Natural killer cell (primary cell): ENCODE results near the gene ATP10A. TPM values are rescaled to one million over a fixed set of nuclear protein-coding genes. Genes with fewer than 3 reads are reported as not detected.

ENCODE experiments used
- ATAC-seq, 3 donors: fragments of 150-1000 bp in 2 of 3; fragments of 200-7000 bp in 1 of 3; cut with Tn5 transposase; 1 replicate in 1 of 3; 2 replicates in 2 of 3; pipeline ENCODE4 v1.10.0; 2021; ENCODE audit warnings: mild to moderate bottlenecking in 2 of 3, moderate library complexity in 2 of 3
- DNase-seq, 2 donors: peaks; one replicate each; pipeline versions ENCODE4 v3.0.0 to v3.0.0-alpha.2; 2013 to 2021; ENCODE audit warnings: mixed read lengths in 1 of 2
- H3K27ac ChIP-seq: one replicate; pipeline ENCODE4 v1.5.1; 2013; ENCODE audit warnings: mild to moderate bottlenecking, low read length
- H3K27me3 ChIP-seq: one replicate; pipeline ENCODE4 v1.6.1; 2013; ENCODE audit warnings: low read length; ENCODE audit not compliant: control insufficient read depth, insufficient read depth
- H3K36me3 ChIP-seq: one replicate; pipeline ENCODE4 v1.6.1; 2013; ENCODE audit warnings: low read length; ENCODE audit not compliant: control insufficient read depth, insufficient read depth
- H3K4me1 ChIP-seq: one replicate; pipeline ENCODE4 v1.6.1; 2013; ENCODE audit warnings: low read length; ENCODE audit not compliant: control insufficient read depth, insufficient read depth
- H3K4me3 ChIP-seq: one replicate; pipeline ENCODE4 v1.5.1; 2013; ENCODE audit warnings: low read length
- H3K9me3 ChIP-seq: one replicate; pipeline ENCODE4 v1.6.1; 2013; ENCODE audit warnings: low read length; ENCODE audit not compliant: control insufficient read depth, insufficient read depth
- H3K27ac Mint-ChIP-seq, 2 donors: one replicate each; pipeline ENCODE4 v1.8.0; 2022; ENCODE audit warnings: mild to moderate bottlenecking in 2 of 2, mixed read lengths in 2 of 2, moderate library complexity in 1 of 2
- H3K27me3 Mint-ChIP-seq, 2 donors: one replicate each; pipeline ENCODE4 v1.8.0; 2022; ENCODE audit warnings: low read depth in 2 of 2, mixed read lengths in 2 of 2
- H3K36me3 Mint-ChIP-seq: one replicate; pipeline ENCODE4 v1.8.0; 2022; ENCODE audit warnings: mixed read lengths
- H3K4me1 Mint-ChIP-seq, 2 donors: one replicate each; pipeline ENCODE4 v1.8.0; 2022; ENCODE audit warnings: mixed read lengths in 2 of 2
- H3K4me3 Mint-ChIP-seq: one replicate; pipeline ENCODE4 v1.8.0; 2022; ENCODE audit warnings: mild to moderate bottlenecking, moderate library complexity, mixed read lengths
- H3K9me3 Mint-ChIP-seq, 2 donors: one replicate each; pipeline ENCODE4 v1.8.0; 2022; ENCODE audit warnings: mixed read lengths in 2 of 2
- WGBS: methylation state at CpG from one replicate; pipeline ENCODE4 v1.1.7; 2013; ENCODE audit warnings: missing lambda C conversion rate; ENCODE audit not compliant: insufficient coverage; 5-methylcytosine and 5-hydroxymethylcytosine counted together
- intact Hi-C: fragments of 100-400 bp; cut with micrococcal nuclease; formaldehyde crosslinking; loops from one replicate; pipeline ENCODE4 v1.14.2; 2022
- total RNA-seq, 4 donors: library from RNA; stranded (reverse); fragments of 120-200 nt in 1 of 4; gene quantifications; one replicate each; pipeline versions ENCODE4 v1.2.3 to v1.2.4, GENCODE V29; 2013 to 2022
- TF ChIP-seq, protein P1 (sequence below): fragments of 200-600 bp; IDR thresholded peaks from one replicate; pipeline ENCODE4 v1.8.0; 2022; ENCODE audit warnings: antibody characterized with exemption

ATP10A gene
- total RNA-seq, 3 donors from 2014 or later (not counting 1 experiment from before 2014, with no cell fraction given) = 50.1 to 67.0 (median 51.2) TPM

DNA sequence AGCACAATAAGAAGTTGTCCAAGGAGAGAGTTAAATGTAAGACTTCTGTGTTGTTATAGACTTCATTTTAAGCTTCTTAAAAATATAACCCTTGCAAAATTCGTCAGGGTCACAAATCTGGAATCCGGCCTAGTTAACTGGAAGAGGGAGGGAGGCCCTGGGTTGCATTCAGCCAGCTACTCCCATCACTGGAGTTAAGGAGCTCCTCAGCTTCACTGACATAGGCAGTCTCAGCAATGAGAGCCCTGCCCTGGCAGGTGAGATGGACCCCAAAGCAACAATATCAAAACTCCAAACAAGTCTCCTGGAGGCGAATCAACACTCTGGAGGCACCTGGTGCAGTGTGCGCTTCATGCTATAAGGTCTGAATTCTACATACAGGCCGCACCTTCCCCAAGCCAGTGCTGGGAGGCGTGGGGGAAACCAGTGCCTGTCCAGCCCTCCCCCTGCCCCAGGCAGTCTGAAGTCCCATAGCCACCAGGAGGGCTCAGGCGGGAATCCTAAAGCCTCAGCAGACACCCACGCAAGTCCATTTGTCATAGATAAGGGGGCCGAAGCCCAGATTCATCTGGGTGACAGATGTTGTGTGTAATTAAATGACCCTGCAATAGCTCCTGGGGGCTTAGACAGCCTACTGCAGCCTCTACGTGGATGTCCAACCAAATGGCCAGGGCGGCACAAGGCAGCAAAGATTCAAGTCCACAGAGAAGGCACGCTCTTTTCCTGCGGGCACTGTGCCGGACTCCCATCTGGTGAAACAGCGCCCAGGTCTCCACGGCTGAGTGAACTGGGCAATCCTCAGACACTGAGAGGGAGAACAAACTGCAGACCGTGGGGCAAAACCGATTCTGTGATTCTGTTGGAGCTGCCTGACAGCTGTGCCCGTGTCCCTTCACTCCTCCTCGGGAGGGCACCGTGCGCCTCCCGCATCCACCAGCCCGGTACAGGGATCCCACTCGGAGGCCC is 64.9 kb downstream of the ATP10A start:
- Histone ChIP-seq H3K36me3 (no peaks in the 10 kb centered on the region), H3K4me3 (no peak overlapping the region), H3K9me3 (no peaks in the 10 kb centered on the region), H3K27me3 (no peaks in the 10 kb centered on the region), H3K27ac (no peak overlapping the region), H3K4me1 (peaks cover 68% of the 10 kb centered on the region)
- Mint-ChIP-seq H3K4me1 (peaks cover 65 to 94% of the 10 kb centered on the region in 2 donors), H3K9me3 (no peaks in the 10 kb centered on the region), H3K27me3 (no peaks in the 10 kb centered on the region), H3K27ac (peak overlapping the region in 1 of 2 donors; percentile 56), H3K4me3 (no peak overlapping the region), H3K36me3 (no peaks in the 10 kb centered on the region)
- ATAC-seq (no peak), DNase-seq (no peak)
- TF ChIP-seq, protein P1, sequence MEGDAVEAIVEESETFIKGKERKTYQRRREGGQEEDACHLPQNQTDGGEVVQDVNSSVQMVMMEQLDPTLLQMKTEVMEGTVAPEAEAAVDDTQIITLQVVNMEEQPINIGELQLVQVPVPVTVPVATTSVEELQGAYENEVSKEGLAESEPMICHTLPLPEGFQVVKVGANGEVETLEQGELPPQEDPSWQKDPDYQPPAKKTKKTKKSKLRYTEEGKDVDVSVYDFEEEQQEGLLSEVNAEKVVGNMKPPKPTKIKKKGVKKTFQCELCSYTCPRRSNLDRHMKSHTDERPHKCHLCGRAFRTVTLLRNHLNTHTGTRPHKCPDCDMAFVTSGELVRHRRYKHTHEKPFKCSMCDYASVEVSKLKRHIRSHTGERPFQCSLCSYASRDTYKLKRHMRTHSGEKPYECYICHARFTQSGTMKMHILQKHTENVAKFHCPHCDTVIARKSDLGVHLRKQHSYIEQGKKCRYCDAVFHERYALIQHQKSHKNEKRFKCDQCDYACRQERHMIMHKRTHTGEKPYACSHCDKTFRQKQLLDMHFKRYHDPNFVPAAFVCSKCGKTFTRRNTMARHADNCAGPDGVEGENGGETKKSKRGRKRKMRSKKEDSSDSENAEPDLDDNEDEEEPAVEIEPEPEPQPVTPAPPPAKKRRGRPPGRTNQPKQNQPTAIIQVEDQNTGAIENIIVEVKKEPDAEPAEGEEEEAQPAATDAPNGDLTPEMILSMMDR = no peak
- intact Hi-C loops = no loop called here
- 77% methylated on average over 25 of the region's 25 CpGs for WGBS

DNA sequence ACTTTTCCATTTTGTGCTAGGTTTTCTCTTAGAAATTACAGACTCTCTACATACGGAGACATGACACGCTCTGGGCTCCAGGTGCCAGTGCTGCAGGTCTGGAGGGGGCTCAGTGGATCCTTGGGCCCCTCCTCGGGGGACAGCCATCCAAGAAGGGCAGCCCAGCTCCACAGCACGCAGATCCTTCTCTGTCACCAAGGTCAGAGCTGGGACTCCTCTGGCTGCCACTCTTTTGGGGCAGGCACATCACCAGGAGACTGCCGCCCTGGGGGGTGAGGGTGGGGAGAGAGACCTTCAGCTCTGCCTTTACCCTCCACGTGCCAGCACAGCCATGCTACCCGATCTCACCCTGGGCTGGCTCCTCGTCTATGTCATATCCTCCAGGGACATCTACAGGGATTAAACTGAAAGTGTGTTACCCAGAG is 65.6 kb downstream of the ATP10A start:
- H3K4me3 ChIP-seq = no peak overlapping the region
- H3K9me3 Mint-ChIP-seq = no peaks in the 10 kb centered on the region
- H3K9me3 ChIP-seq = no peaks in the 10 kb centered on the region
- 95% methylated on average over 8 of the region's 8 CpGs for WGBS
- no peaks in the 10 kb centered on the region for H3K36me3 ChIP-seq
- H3K4me3 Mint-ChIP-seq = no peak overlapping the region
- DNase-seq (no peak), ATAC-seq (no peak)
- no peaks in the 10 kb centered on the region for H3K36me3 Mint-ChIP-seq
- TF ChIP-seq, protein P1 = no peak
- H3K27ac Mint-ChIP-seq = peak overlapping the region in 1 of 2 donors; percentile 56
- H3K4me1 Mint-ChIP-seq = peaks cover 67 to 91% of the 10 kb centered on the region in 2 donors
- no peaks in the 10 kb centered on the region for H3K27me3 Mint-ChIP-seq
- H3K27me3 ChIP-seq = no peaks in the 10 kb centered on the region
- H3K27ac ChIP-seq = no peak overlapping the region
- intact Hi-C loops = no loop called here
- peaks cover 68% of the 10 kb centered on the region for H3K4me1 ChIP-seq

DNA sequence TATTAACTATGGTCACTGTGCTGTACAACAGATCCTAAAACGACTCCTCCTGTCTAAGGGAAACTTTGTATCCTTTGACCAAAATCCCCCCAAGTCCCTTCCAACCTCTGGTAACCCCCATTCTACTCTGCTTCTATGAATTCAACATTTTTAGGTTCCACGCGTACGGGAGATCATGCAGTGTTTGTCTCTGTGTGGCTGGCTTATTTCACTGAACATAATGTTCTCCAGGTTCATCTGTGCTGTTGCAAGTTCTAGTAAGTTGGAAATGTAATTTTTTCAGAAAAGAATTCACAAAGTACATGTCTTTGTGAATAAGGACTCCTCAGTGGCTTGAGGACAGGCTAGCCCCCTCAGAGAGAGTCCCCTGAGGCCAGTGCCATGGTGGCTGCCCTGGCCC is 66.1 kb downstream of the ATP10A start:
- Histone ChIP-seq H3K9me3 (no peaks in the 10 kb centered on the region), H3K36me3 (no peaks in the 10 kb centered on the region), H3K27ac (no peak overlapping the region), H3K4me1 (peaks cover 68% of the 10 kb centered on the region), H3K27me3 (no peaks in the 10 kb centered on the region), H3K4me3 (no peak overlapping the region)
- H3K36me3 Mint-ChIP-seq = no peaks in the 10 kb centered on the region
- H3K4me3 Mint-ChIP-seq = no peak overlapping the region
- H3K9me3 Mint-ChIP-seq = no peaks in the 10 kb centered on the region
- H3K27me3 Mint-ChIP-seq = no peaks in the 10 kb centered on the region
- TF ChIP-seq, protein P1 = no peak
- H3K27ac Mint-ChIP-seq = peak overlapping the region in 1 of 2 donors; percentile 56
- WGBS = 94% methylated on average over 4 of the region's 4 CpGs
- H3K4me1 Mint-ChIP-seq = peaks cover 70 to 88% of the 10 kb centered on the region in 2 donors
- DNase-seq (no peak), ATAC-seq (no peak)
- intact Hi-C loops = no loop called here
